ENCODE results near the gene SYCP1. TPM values are rescaled to one million over a fixed set of nuclear protein-coding genes. Genes with fewer than 3 reads are reported as not detected.

SYCP1 gene
- total RNA-seq, 1 donor from 2014 or later: not detected

DNA sequence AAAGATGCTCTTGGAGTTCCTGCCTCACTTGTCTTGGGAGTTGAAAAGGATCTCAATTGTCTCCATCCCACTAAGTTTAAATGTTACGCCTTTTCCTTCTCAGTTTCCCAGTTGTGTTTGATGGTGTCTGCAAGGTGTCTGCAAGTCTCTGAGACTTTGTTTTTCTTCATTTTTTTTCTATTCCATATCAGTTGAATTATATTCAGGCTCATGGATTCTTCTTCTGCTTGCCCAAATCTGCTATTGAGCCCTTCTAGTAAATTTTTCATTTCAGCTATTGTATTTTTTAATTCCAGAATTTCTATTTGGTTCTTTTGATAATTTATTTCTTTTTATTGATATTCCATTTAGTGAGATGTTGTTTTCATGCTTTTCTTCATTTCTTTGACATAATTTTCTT is 127.6 kb downstream of the SYCP1 start:
- Histone ChIP-seq H3K27me3 (ENCODE audit: control insufficient read depth, insufficient read depth, low read length) (no peaks in the 10 kb centered on the region), H3K36me3 (ENCODE audit: control insufficient read depth, insufficient read depth, low read length) (no peaks in the 10 kb centered on the region), H3K4me3 (ENCODE audit: low read depth, low read length) (no peak overlapping the region)
- FAIRE-seq (no peak), DNase-seq (ENCODE audit: low read depth) (no peak)
- TF ChIP-seq, protein P1, sequence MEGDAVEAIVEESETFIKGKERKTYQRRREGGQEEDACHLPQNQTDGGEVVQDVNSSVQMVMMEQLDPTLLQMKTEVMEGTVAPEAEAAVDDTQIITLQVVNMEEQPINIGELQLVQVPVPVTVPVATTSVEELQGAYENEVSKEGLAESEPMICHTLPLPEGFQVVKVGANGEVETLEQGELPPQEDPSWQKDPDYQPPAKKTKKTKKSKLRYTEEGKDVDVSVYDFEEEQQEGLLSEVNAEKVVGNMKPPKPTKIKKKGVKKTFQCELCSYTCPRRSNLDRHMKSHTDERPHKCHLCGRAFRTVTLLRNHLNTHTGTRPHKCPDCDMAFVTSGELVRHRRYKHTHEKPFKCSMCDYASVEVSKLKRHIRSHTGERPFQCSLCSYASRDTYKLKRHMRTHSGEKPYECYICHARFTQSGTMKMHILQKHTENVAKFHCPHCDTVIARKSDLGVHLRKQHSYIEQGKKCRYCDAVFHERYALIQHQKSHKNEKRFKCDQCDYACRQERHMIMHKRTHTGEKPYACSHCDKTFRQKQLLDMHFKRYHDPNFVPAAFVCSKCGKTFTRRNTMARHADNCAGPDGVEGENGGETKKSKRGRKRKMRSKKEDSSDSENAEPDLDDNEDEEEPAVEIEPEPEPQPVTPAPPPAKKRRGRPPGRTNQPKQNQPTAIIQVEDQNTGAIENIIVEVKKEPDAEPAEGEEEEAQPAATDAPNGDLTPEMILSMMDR (IDR thresholded peaks at IDR 0.05; ENCODE audit: insufficient read depth, low read length, severe bottlenecking): no peak

DNA sequence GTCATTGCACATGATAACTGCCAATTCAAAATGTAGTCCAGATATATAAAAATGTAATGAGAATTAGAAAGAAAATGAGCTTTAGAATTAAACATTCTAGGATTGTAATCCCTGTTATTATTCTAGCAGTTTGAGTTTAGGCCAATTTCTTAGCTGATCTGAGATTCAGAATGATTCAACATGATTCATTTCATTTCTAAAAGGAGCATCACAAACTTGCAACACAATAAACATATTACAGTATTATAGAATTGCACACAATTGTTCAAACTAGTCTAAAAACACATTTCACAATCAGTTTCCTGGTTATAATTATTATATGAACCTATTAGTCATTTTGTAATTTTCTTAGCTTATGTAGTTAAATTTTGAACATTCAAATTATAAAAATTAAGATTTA is 131.6 kb downstream of the SYCP1 start:
- TF ChIP-seq, protein P1 (IDR thresholded peaks at IDR 0.05; ENCODE audit: insufficient read depth, low read length, severe bottlenecking): no peak
- Histone ChIP-seq H3K36me3 (ENCODE audit: control insufficient read depth, insufficient read depth, low read length) (no peaks in the 10 kb centered on the region), H3K27me3 (ENCODE audit: control insufficient read depth, insufficient read depth, low read length) (no peaks in the 10 kb centered on the region), H3K4me3 (ENCODE audit: low read depth, low read length) (no peak overlapping the region)
- DNase-seq (ENCODE audit: low read depth) (peak; percentile 94), FAIRE-seq (no peak)

DNA sequence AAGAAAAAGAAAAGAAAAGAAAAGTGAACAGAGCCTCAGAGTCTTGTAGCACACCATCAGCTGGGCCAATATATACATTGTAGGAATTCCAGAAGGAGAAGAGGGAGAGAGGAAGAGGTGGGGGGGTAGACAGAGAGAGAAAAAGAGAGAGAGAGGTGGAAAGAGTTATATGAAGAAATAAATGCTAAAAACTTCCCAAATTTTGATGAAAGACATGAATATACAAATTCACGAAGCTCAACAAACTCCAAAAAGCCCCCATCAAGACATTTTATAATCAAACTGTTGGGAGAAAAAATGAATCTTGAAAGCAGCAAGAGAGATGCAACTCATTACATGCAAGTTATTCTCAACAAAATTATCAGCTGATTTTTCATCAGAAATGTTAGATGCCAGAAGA is 133.4 kb downstream of the SYCP1 start:
- H3K4me3 ChIP-seq (ENCODE audit: low read depth, low read length): no peak overlapping the region
- DNase-seq (ENCODE audit: low read depth) (no peak), FAIRE-seq (no peak)
- TF ChIP-seq, protein P1 (IDR thresholded peaks at IDR 0.05; ENCODE audit: insufficient read depth, low read length, severe bottlenecking): no peak
- H3K36me3 ChIP-seq (ENCODE audit: control insufficient read depth, insufficient read depth, low read length): no peaks in the 10 kb centered on the region
- no peaks in the 10 kb centered on the region for H3K27me3 ChIP-seq (ENCODE audit: control insufficient read depth, insufficient read depth, low read length)

DNA sequence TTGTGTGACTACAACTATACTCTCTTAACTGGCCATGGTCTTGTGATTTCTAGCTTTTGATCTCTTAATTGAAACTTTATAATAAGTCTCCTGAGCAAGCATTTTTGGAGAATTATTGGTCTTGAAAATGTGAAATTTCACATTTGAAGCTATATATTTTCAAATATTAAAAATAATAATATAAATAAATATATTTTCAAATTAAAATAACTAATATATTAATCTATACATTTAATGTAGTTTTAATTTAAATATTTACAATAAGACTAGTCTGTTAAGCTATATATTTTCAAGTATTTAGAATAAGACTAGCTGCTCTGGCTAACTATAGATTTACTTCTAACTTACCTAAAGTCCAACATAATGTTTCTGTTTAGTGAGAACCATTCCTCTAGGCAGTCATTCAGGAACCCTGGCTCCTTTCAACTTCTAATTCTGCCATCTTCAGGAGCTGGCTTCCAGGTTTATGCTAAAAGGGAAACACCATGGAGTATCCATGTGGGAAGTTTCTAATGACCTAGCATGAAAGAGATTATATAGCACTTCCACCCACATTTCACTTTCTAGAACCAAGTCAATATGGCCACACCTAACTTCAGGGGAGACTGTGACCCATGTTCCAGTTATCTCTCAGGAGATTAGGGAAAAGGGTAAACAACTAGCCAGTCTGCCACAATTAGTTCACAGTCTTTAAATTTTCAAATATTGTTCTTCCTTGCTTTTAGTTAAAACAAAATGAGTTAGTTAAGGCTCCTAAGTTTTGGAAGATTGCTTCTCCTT is 143.0 kb downstream of the SYCP1 start:
- TF ChIP-seq, protein P1 (IDR thresholded peaks at IDR 0.05; ENCODE audit: insufficient read depth, low read length, severe bottlenecking): no peak
- H3K4me3 ChIP-seq (ENCODE audit: low read depth, low read length): no peak overlapping the region
- H3K27me3 ChIP-seq (ENCODE audit: control insufficient read depth, insufficient read depth, low read length): peaks cover 3% of the 10 kb centered on the region
- FAIRE-seq (no peak), DNase-seq (ENCODE audit: low read depth) (no peak)
- H3K36me3 ChIP-seq (ENCODE audit: control insufficient read depth, insufficient read depth, low read length): no peaks in the 10 kb centered on the region

DNA sequence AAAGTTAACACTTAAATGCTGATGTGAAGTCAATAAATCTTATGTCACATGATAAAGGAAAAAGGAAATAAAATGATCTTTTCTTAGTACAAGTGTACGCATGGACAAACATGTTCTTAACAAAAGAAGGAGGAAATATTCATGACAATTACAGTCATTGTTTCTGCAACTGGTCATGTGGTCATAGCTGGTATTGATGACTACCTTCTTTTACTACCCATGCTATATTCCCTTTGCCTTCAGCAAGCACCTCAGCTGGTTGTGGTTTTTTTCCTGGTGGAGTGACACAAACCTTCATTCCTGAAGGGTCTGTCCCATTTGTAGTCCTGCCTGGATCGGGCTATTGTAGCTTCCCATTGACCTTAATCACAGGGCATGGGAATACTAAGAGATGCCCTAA is 151.5 kb downstream of the SYCP1 start:
- DNase-seq (ENCODE audit: low read depth): peak; percentile 74
- Histone ChIP-seq H3K27me3 (ENCODE audit: control insufficient read depth, insufficient read depth, low read length) (peaks cover 3% of the 10 kb centered on the region), H3K36me3 (ENCODE audit: control insufficient read depth, insufficient read depth, low read length) (no peaks in the 10 kb centered on the region), H3K4me3 (ENCODE audit: low read depth, low read length) (no peak overlapping the region)
- TF ChIP-seq, protein P1 (IDR thresholded peaks at IDR 0.05; ENCODE audit: insufficient read depth, low read length, severe bottlenecking): no peak
- no peak for FAIRE-seq

DNA sequence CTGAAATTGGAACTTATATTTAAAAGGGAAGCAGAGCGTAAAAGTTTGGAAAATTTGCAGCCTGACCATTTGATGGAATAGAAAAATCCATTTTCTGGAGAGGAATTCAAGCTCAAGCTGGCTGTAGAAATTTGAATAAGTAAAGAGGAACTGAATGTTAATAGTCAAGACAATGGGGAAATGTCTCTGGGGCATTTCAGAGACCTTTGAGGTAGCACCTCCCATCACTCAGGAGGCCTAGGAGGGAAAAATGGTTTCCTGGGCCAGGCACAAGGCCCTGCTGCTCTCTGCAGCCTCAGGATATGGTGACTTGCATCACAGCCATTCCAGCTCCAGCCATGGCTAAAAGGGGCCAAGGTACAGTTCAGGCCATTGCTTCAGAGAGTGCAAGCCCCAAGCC is 157.3 kb downstream of the SYCP1 start:
- FAIRE-seq: no peak
- Histone ChIP-seq H3K36me3 (ENCODE audit: control insufficient read depth, insufficient read depth, low read length) (no peaks in the 10 kb centered on the region), H3K27me3 (ENCODE audit: control insufficient read depth, insufficient read depth, low read length) (no peaks in the 10 kb centered on the region), H3K4me3 (ENCODE audit: low read depth, low read length) (no peak overlapping the region)
- TF ChIP-seq, protein P1 (IDR thresholded peaks at IDR 0.05; ENCODE audit: insufficient read depth, low read length, severe bottlenecking): no peak
- DNase-seq (ENCODE audit: low read depth): no peak
